Measurements from ENCODE around the gene COX6A1.

The COX6A1 gene

GRCh38 chr12:120437735-120438494 is at the start of gene COX6A1:
TSS of gene COX6A1 (plus strand) at chr12:120438113. CDS start at chr12:120438127, 14 bp downstream.
- peak within 1 kb of the TSS; percentile 98 for H3K27ac Mint-ChIP-seq
- H3K4me3 Mint-ChIP-seq, result peak within 1 kb of the TSS; percentile 94
- peaks cover 16% of the 10 kb centered on the region for H3K4me1 Mint-ChIP-seq (ENCODE audit: low read depth)
- peaks cover 22% of the 10 kb centered on the region for H3K36me3 Mint-ChIP-seq (ENCODE audit: low read depth)
- peak; percentile 98 for DNase-seq (ENCODE audit: low spot score)
- no peaks in the 10 kb centered on the region for H3K27me3 Mint-ChIP-seq (ENCODE audit: low read depth)
- H3K9me3 Mint-ChIP-seq, result no peaks in the 10 kb centered on the region

- no peaks in the 10 kb centered on the region for H3K36me3 Mint-ChIP-seq (ENCODE audit: low read depth)
- H3K4me3 Mint-ChIP-seq, result no peak overlapping the region
- no peaks in the 10 kb centered on the region for H3K9me3 Mint-ChIP-seq
- DNase-seq (ENCODE audit: low spot score), result no peak
- peaks cover 2% of the 10 kb centered on the region for H3K4me1 Mint-ChIP-seq (ENCODE audit: low read depth)
- peaks cover 42% of the 10 kb centered on the region for H3K27me3 Mint-ChIP-seq (ENCODE audit: low read depth)
- H3K27ac Mint-ChIP-seq, result no peak overlapping the region
Measured at GRCh38 chr12:120388691-120389481, 49.0 kb upstream of the COX6A1 start.

- Mint-ChIP-seq H3K4me1 (ENCODE audit: low read depth) (peaks cover 2% of the 10 kb centered on the region), H3K36me3 (ENCODE audit: low read depth) (no peaks in the 10 kb centered on the region), H3K27me3 (ENCODE audit: low read depth) (peaks cover 46% of the 10 kb centered on the region), H3K9me3 (no peaks in the 10 kb centered on the region), H3K4me3 (no peak overlapping the region), H3K27ac (no peak overlapping the region)
- DNase-seq (ENCODE audit: low spot score), result no peak
Measured at GRCh38 chr12:120390540-120391120, 47.3 kb upstream of the COX6A1 start.

- Mint-ChIP-seq H3K27ac (no peak overlapping the region), H3K4me1 (ENCODE audit: low read depth) (no peaks in the 10 kb centered on the region), H3K27me3 (ENCODE audit: low read depth) (peaks cover 24% of the 10 kb centered on the region), H3K4me3 (no peak overlapping the region), H3K9me3 (no peaks in the 10 kb centered on the region), H3K36me3 (ENCODE audit: low read depth) (no peaks in the 10 kb centered on the region)
- no peak for DNase-seq (ENCODE audit: low spot score)
Measured at GRCh38 chr12:120394483-120395367, 43.2 kb upstream of the COX6A1 start.

- Mint-ChIP-seq H3K36me3 (ENCODE audit: low read depth) (no peaks in the 10 kb centered on the region), H3K4me3 (no peak overlapping the region), H3K4me1 (ENCODE audit: low read depth) (no peaks in the 10 kb centered on the region), H3K27ac (no peak overlapping the region), H3K9me3 (no peaks in the 10 kb centered on the region), H3K27me3 (ENCODE audit: low read depth) (peaks cover 12% of the 10 kb centered on the region)
- no peak for DNase-seq (ENCODE audit: low spot score)
Measured at GRCh38 chr12:120397824-120398540, 39.9 kb upstream of the COX6A1 start.

GRCh38 chr12:120399531-120399930 is 38.4 kb upstream of the COX6A1 start:
- no peaks in the 10 kb centered on the region for H3K36me3 Mint-ChIP-seq (ENCODE audit: low read depth)
- no peaks in the 10 kb centered on the region for H3K9me3 Mint-ChIP-seq
- no peak overlapping the region for H3K4me3 Mint-ChIP-seq
- H3K4me1 Mint-ChIP-seq (ENCODE audit: low read depth), result peaks cover 2% of the 10 kb centered on the region
- H3K27me3 Mint-ChIP-seq (ENCODE audit: low read depth), result peaks cover 12% of the 10 kb centered on the region
- H3K27ac Mint-ChIP-seq, result no peak overlapping the region
- no peak for DNase-seq (ENCODE audit: low spot score)

- no peak for DNase-seq (ENCODE audit: low spot score)
- Mint-ChIP-seq H3K27me3 (ENCODE audit: low read depth) (peaks cover 4% of the 10 kb centered on the region), H3K4me3 (no peak overlapping the region), H3K9me3 (no peaks in the 10 kb centered on the region), H3K27ac (no peak overlapping the region), H3K36me3 (ENCODE audit: low read depth) (no peaks in the 10 kb centered on the region), H3K4me1 (ENCODE audit: low read depth) (peaks cover 2% of the 10 kb centered on the region)
Measured at GRCh38 chr12:120402217-120402616, 35.7 kb upstream of the COX6A1 start.

- DNase-seq (ENCODE audit: low spot score), result no peak
- H3K4me3 Mint-ChIP-seq, result no peak overlapping the region
- H3K9me3 Mint-ChIP-seq, result no peaks in the 10 kb centered on the region
- no peaks in the 10 kb centered on the region for H3K36me3 Mint-ChIP-seq (ENCODE audit: low read depth)
- H3K27me3 Mint-ChIP-seq (ENCODE audit: low read depth), result no peaks in the 10 kb centered on the region
- peaks cover 2% of the 10 kb centered on the region for H3K4me1 Mint-ChIP-seq (ENCODE audit: low read depth)
- no peak overlapping the region for H3K27ac Mint-ChIP-seq
Measured at GRCh38 chr12:120403869-120404268, 34.0 kb upstream of the COX6A1 start.

- Mint-ChIP-seq H3K4me3 (no peak overlapping the region), H3K27ac (no peak overlapping the region), H3K4me1 (ENCODE audit: low read depth) (peaks cover 2% of the 10 kb centered on the region), H3K9me3 (no peaks in the 10 kb centered on the region), H3K27me3 (ENCODE audit: low read depth) (no peaks in the 10 kb centered on the region), H3K36me3 (ENCODE audit: low read depth) (no peaks in the 10 kb centered on the region)
- DNase-seq (ENCODE audit: low spot score), result no peak
Measured at GRCh38 chr12:120404271-120404670, 33.6 kb upstream of the COX6A1 start.

GRCh38 chr12:120406069-120406468 is 31.8 kb upstream of the COX6A1 start:
- no peak for DNase-seq (ENCODE audit: low spot score)
- Mint-ChIP-seq H3K4me3 (no peak overlapping the region), H3K27ac (no peak overlapping the region), H3K27me3 (ENCODE audit: low read depth) (no peaks in the 10 kb centered on the region), H3K36me3 (ENCODE audit: low read depth) (no peaks in the 10 kb centered on the region), H3K9me3 (no peaks in the 10 kb centered on the region), H3K4me1 (ENCODE audit: low read depth) (peaks cover 2% of the 10 kb centered on the region)

- Mint-ChIP-seq H3K36me3 (ENCODE audit: low read depth) (no peaks in the 10 kb centered on the region), H3K27ac (no peak overlapping the region), H3K4me3 (no peak overlapping the region), H3K9me3 (no peaks in the 10 kb centered on the region), H3K27me3 (ENCODE audit: low read depth) (no peaks in the 10 kb centered on the region), H3K4me1 (ENCODE audit: low read depth) (peaks cover 2% of the 10 kb centered on the region)
- no peak for DNase-seq (ENCODE audit: low spot score)
Measured at GRCh38 chr12:120406553-120406952, 31.4 kb upstream of the COX6A1 start.

- Mint-ChIP-seq H3K27ac (no peak overlapping the region), H3K4me1 (ENCODE audit: low read depth) (peaks cover 2% of the 10 kb centered on the region), H3K4me3 (no peak overlapping the region), H3K9me3 (no peaks in the 10 kb centered on the region), H3K36me3 (ENCODE audit: low read depth) (no peaks in the 10 kb centered on the region), H3K27me3 (ENCODE audit: low read depth) (no peaks in the 10 kb centered on the region)
- DNase-seq (ENCODE audit: low spot score), result no peak
Measured at GRCh38 chr12:120408771-120409170, 29.1 kb upstream of the COX6A1 start.

GRCh38 chr12:120412421-120412820 is 25.5 kb upstream of the COX6A1 start:
- no peak for DNase-seq (ENCODE audit: low spot score)
- Mint-ChIP-seq H3K27ac (no peak overlapping the region), H3K4me3 (no peak overlapping the region), H3K4me1 (ENCODE audit: low read depth) (no peaks in the 10 kb centered on the region), H3K27me3 (ENCODE audit: low read depth) (no peaks in the 10 kb centered on the region), H3K9me3 (no peaks in the 10 kb centered on the region), H3K36me3 (ENCODE audit: low read depth) (no peaks in the 10 kb centered on the region)

Data from T-helper 2 cell treated with Interferon-gamma antibody and Interleukin-4, amounts not matched to agents 5 μg/mL and 100 μg/mL, for 36 hours (primary cell).